HG02840 (cell line): Measurements from ENCODE around the gene ZBTB11.
"Not testable (repeated sequence)": the region's sequence is repeated elsewhere in the genome, so short reads cannot be mapped to it uniquely, and the experiment has no call there.

ENCODE experiments used
- ATAC-seq: cut with Tn5 transposase; IDR thresholded peaks from one replicate; pipeline ENCODE4 v1.9.1; 2021; ENCODE audit warnings: mild to moderate bottlenecking, moderate library complexity, moderate number of reproducible peaks; ENCODE audit not compliant: unreplicated experiment, low FRiP score

Gene ZBTB11

GRCh38 chr3:101646726-101647125 lies 30.2 kb downstream of the ZBTB11 start:
- ATAC-seq: no peak

- ATAC-seq: no peak
Measured at GRCh38 chr3:101643861-101644613, 32.9 kb downstream of the ZBTB11 start.

GRCh38 chr3:101643009-101643844 lies 33.7 kb downstream of the ZBTB11 start:
- no peak for ATAC-seq

- ATAC-seq: no peak
Measured at GRCh38 chr3:101642441-101642840, 34.5 kb downstream of the ZBTB11 start.

GRCh38 chr3:101641397-101642115 lies 35.4 kb downstream of the ZBTB11 start:
- not testable (repeated sequence) for ATAC-seq

GRCh38 chr3:101640256-101640655 lies 36.7 kb downstream of the ZBTB11 start:
- ATAC-seq: no peak

- no peak for ATAC-seq
Measured at GRCh38 chr3:101639280-101639963, 37.5 kb downstream of the ZBTB11 start.

- ATAC-seq: no peak
Measured at GRCh38 chr3:101638261-101638745, 38.6 kb downstream of the ZBTB11 start.

GRCh38 chr3:101637451-101637850 lies 39.5 kb downstream of the ZBTB11 start:
- ATAC-seq: no peak

GRCh38 chr3:101635954-101636798 lies 40.8 kb downstream of the ZBTB11 start:
- ATAC-seq: peak; percentile 90

- ATAC-seq: no peak
Measured at GRCh38 chr3:101635345-101635744, 41.6 kb downstream of the ZBTB11 start.

GRCh38 chr3:101634591-101635196 lies 42.2 kb downstream of the ZBTB11 start:
- no peak for ATAC-seq

GRCh38 chr3:101633186-101633585 lies 43.7 kb downstream of the ZBTB11 start:
- no peak for ATAC-seq

GRCh38 chr3:101632586-101632985 lies 44.3 kb downstream of the ZBTB11 start:
- ATAC-seq: no peak

- ATAC-seq: not testable (repeated sequence)
Measured at GRCh38 chr3:101631959-101632358, 45.0 kb downstream of the ZBTB11 start.

- ATAC-seq: no peak
Measured at GRCh38 chr3:101631098-101631796, 45.7 kb downstream of the ZBTB11 start.

- ATAC-seq: no peak
Measured at GRCh38 chr3:101629219-101629618, 47.7 kb downstream of the ZBTB11 start.

- ATAC-seq: no peak
Measured at GRCh38 chr3:101625879-101626278, 51.1 kb downstream of the ZBTB11 start.
